ENCODE data around the gene LMBRD1.
"Not testable (repeated sequence)": the region's sequence is repeated elsewhere in the genome, so short reads cannot be mapped to it uniquely, and the experiment has no call there.

The LMBRD1 gene

DNA sequence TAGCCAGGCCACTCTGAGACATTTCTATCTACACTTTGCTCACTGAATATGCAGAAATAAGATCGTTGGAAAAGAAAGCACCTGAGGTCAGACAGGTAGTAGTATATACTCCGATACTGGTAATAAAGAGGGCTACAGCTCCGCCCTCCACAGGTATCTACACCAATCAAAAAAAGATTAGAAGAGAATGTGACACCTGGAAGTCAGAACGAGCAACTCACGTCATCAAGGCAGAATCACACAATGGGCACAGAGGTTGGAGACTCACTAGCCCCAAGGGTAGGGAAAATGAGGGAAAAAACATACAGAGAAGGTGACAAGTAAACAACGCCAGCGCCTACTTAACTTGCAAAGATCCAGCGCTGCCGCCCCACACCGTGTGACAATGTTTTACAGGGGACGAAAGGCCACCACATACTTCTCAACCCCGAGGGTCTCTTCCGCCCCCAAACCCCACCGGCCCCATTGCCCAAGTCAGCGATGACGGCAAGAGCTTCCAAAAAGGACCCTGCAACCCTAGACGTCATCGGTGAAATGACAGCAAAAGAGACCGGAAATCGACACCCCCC is 653 bp downstream of the LMBRD1 start:
- peak; percentile 31 for DNase-seq (ENCODE audit: low spot score)

DNA sequence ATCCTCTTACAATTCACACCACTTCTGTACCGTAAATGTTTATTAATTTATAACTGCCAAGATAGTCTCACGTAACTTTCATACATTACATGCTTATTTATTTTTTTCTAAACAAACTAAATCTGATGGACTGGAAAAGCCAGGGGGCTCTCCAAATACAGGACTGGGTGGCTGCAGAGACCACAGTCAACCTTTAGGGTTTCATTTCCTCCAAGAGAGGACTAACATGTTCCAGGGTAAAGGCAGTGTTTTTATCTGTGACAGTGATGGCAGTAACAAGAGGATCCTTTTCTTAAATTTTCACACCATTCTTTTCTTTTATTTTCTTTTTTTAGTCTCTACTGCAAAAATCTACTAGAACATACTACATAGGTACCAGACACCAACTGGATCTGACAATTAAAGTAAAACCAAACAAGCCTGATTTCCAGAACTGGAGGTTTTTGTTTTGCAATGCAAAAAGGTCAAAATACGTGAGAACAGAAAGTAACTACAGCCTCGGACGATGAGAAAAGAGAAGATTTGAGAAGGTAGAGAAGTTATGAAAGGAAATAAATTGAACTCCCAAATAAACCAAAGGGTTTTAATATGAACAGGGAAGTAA is 1.2 kb downstream of the LMBRD1 start:
- DNase-seq (ENCODE audit: low spot score): no peak

DNA sequence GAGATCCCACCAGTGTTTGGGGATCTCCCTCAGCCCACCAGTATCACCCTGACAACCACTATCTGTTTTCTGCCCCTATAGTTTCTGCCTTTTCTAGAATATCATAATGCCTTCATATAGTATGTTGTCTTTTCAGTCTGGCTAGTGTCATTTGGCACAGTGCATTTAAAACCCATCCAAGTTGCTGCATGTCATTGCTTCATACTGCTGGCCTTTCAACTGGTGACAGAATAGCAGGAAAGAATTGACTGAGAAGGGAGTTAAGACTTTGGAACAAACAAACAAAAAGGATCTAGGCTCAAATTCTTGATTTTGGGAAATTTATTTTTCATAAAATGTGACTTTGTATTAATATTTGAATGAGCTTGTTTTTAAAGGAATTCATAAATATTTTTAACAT is 4.5 kb downstream of the LMBRD1 start:
- no peak for DNase-seq (ENCODE audit: low spot score)

DNA sequence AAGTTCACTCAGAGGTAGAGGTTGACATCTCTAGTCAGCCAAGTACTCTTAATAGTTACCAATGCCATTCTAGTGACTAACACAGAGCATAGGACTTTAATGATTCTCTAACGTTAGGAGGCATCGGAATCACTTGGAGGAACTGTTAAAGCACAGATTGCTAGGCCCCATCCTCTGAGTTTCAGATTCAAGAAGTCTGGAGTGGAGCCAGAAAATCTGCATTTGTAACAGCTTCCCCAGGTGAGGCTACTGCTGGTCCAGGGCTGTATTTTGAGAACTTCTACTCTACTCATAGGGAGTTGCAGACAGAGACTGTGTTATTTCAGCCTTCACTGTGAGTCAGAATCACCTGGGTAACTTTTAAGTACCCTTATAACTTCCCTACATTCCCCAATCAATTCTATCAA is 5.7 kb downstream of the LMBRD1 start:
- no peak for DNase-seq (ENCODE audit: low spot score)

DNA sequence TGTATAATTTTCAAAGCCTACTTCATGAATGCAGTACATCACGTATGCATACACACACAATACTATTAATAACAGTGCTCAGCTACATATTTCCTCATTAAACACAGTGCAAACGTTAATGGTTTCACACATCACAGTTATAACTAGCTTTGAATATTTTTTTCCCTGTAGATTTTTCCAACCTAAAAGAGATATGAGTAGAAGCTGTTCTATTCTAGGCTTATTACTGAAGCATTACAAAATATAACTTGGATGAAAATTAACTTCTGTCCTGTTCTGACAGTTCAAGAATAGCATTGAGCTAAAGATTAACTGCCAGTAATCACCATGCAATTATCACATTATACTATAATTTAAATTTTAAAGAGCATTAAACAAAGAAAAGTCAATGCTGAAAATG is 6.2 kb downstream of the LMBRD1 start:
- DNase-seq (ENCODE audit: low spot score): no peak

DNA sequence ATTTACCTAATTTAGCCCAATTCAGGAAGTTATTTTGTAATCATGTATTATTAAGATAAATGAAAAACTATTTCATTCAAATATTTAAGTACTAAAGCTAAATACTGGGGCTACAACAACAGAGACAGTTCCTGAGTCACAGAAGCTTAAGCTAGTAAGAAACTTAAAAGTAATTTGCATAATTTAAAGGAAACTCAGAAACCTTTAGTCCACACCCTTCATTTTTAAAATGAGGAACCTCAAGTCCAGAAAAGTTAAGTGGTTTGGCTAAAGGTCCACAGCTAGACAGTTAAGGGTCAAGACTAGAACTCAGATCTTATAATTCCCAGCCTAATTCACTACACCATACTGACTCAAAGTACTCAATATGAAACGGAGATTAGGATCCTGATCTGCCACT is 7.2 kb downstream of the LMBRD1 start:
- no peak for DNase-seq (ENCODE audit: low spot score)

DNA sequence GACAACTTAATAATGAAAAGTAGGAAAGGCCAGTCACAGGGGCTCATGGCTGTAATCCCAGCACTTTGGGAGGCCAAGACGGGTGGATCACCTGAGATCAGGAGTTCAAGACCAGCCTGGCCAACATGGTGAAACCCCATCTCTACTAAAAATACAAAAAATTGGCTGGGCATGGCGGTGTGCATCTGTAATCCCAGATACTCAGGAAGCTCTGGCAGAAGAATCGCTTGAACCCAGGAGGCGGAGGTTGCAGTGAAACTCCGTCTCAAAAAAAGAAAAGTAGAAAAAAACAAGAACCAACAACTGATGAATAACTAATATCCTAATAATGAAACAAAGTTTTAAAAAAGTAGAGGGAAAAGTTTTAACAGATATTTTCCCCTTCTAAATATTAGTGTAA is 9.4 kb downstream of the LMBRD1 start:
- DNase-seq (ENCODE audit: low spot score): not testable (repeated sequence)

DNA sequence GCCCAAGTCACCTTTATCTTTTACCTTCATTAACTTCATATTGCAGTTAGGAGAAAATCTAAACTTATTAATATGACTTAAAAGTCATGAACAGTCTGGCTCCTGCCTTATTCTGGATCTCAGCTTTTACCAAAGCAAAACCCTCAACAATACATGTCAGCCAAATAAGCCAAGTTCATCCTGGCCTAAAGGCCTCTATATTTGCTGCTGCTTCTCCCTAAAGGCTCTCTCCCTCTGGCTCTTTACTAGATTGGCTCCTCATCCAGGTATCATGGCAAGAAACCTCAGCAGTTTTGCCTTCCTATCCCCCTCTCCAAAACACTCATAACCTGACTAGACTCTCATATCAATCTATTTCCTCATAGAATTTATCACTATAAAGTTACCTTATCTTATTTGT is 11.1 kb downstream of the LMBRD1 start:
- no peak for DNase-seq (ENCODE audit: low spot score)

DNA sequence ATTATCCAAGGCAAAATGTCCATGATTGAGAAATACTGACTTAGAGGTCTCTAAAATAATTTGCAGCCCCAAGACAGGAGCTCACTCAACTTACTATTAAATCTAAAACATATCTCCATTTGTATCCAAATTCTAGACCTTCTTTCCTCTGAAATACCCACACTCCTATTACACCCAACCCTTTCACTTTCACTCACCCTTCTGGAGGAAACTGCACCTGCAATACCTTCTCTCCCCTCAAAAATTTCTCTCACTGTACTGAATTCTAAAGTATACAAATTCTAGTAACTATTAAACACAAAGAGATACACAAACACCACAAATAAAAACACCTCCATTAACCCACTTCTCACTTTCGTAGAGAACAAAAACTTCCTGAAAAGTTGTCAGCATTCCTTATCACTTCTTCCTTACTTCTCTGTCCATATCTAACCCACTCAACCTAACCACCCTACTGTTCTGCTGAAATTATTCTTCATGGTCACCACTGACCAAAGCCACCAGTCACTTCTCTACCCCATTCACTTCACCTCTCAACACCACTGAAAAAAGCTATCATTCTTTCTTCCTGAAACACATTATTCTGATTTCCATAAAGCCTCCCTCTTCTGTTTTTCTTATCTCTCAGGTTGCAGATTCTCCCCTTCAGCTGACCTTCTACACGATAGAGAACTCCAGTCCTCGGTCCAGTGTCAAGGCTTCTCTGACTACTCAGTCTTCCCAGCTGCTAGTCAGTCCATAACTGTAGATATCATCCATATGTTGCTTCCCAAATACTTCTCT is 12.0 kb downstream of the LMBRD1 start:
- DNase-seq (ENCODE audit: low spot score): no peak

DNA sequence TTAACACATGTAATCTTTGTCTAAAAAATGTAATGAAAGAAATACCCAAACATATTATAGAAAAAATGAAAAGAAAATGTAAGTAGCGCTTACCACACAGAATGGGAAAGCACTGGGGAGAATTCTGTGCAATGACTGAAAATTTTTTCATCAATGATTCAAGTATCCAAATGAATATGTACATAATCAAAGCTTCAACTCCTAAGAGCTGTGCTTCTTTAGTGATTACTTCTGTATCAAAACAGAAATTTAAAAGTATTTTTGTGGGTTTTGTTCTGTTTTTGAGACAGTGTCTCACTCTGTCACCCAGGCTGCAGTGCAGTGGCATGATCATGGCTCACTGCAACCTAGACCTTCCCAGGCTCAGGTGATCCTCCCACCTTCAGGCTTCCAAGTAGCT is 13.7 kb downstream of the LMBRD1 start:
- no peak for DNase-seq (ENCODE audit: low spot score)

DNA sequence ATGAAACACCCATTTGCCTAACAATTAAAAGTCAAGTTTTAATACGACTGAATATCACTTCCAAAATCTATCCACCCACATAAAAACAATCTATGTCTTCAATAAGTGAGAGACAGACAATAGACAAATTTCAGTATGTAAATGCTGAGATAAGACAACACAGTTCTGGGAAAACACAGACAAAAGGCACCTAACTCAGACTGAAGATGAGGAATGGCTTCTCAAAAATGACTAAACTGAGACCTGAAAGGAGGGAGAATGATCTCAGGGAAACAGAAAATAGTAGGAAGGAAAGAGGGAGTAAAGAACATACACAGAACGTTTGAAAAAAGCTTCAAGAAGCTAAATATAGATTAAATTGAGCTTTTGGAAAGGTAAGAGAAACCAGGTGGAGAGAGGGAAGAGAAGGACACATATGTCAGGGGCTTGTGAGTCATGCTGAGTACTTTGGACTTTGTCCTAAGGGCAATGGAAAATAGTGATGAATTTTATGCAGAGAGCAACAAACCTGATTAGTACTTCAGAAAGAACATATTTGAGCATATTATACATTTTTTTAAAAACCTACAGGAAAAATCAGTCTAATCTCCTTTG is 16.1 kb downstream of the LMBRD1 start:
- peak; percentile 16 for DNase-seq (ENCODE audit: low spot score)

DNA sequence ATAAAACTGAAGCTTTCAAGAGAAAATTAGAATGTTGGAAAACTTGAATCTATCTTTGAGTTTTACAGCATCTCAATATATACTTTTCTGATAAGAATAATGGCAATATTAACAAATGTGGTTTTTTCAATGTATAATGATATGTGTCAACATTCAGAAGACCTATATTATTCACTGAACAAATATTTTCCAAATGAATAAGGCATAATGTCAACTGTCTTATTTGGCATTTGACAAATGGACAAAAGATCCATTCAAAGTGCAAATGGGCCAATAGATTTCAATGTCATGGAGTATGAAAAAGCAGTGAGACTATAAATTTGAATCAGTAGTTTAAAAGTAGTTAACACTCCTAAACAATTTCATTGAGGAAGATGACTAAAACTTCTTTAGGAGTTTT is 20.9 kb downstream of the LMBRD1 start:
- no peak for DNase-seq (ENCODE audit: low spot score)

DNA sequence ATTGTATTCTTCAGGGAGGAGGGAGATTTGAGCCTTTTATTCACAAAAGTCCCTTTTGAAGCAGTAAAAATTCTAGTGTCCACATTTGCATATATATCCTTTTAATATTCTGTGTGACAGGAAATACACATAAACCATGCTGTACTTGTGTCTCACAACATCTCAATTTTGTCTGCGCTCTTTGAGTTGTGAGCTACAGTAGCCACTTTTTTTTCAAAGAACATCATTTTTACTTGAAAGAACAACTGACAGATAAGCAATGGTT is 21.3 kb downstream of the LMBRD1 start:
- DNase-seq (ENCODE audit: low spot score): no peak

DNA sequence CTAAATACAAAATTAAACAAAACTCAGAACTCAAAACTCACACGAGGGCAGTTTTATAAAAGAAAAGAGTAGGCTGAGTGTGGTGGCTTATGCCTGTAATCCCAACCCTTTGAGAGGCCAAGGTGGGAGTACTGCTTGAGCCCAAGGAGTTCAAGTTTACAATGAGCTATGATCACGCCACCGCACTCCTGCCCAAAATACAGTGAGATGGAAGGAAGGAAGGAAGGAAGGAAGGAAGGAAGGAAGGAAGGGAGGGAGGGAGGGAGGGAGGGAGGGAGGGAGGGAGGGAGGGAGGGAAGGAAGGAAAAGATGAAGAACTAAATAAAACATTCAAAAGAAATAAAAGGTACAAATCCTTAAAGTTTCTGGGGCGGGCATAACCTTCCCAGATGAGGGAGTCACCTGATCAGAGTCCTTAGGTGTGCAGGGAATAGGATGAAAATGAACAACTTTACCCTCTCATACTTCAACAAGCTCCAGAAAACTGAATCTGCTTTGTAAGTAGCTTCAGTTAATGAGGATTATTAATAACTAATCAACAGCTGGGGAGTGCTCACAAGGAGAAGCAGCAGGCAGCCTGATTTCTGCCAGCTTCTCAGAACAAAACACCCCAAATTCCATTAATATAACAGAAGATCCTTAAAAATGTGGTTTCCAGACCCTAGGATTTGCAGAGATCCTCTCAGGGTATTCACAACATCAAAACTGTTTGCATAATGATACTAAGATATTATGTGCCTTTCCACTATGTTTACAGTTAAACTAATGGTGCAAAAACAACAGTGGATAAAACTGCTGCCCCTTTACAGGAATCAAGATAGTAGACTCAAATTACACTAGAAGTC is 21.8 kb downstream of the LMBRD1 start:
- DNase-seq (ENCODE audit: low spot score): no peak

DNA sequence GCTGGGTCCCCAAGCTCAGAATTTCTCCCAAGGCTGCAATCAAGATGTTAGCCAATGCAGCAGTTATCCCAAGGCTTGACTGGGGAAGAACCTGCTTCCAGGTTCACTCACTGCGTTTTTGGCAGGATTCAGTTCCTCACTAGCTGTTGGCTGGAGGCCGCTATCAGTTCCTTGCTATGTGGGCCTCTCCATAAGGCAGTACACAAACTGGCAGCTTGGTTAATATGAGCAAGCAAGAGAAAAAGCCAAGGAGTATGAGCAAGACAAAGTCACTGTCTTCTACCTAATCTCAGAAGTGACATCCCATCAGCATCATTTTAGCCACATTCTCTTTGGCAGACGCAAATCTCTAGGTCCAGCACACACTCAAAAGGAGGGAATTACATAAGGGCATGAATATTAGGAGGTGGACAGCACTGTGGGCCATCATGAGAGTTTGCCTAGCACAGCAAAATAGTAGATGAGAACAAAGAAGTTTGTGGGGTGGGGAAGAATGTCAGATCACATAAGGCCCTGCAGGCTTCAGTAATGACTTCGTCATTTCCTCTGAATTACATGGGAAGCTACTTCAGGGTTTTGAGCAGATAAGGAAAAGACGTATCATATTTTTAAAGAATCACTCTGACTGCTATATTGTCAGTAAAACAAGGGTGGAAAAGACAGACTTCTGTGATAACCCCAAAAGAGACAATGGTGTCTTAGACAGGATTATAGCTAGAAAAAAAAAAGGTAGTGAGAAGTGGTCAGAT is 25.5 kb downstream of the LMBRD1 start:
- DNase-seq (ENCODE audit: low spot score): no peak

DNA sequence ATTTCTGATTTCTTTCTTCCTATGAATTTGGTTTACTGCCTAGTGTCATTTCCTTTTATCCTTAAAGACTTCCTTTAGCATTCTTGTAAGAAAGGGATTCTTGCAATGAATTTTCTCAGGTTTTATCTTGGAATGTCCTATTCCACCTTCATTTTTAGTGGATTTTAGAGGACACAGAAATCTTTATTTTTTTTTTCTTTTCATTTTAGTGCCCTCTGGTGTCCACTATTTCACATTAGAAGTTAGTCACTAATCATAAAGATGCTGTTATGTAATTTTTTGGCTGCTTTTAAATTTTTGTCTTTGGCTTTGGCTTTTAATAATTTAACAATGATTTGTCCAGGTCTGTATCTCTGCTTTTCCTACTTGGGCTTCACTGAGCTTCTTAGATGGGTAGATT is 28.1 kb downstream of the LMBRD1 start:
- no peak for DNase-seq (ENCODE audit: low spot score)

DNA sequence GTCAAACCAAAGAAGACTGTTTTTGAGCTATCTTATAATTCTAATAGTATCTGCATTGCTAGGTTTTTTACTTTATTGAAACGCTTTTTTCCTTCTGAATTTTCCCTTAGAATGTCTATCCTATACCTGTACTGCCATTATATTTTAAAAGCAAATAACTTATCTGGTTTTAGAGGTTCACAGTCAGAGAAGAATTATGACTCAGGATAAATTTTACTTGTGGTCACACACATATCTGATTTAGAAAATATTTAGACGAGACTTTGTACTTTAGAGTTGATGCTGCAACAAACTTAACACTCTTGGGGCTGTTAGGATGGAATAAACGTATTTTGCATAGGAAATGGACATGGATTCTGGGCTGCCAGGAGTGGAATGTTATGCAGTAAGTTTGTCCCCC is 33.0 kb downstream of the LMBRD1 start:
- DNase-seq (ENCODE audit: low spot score): no peak

DNA sequence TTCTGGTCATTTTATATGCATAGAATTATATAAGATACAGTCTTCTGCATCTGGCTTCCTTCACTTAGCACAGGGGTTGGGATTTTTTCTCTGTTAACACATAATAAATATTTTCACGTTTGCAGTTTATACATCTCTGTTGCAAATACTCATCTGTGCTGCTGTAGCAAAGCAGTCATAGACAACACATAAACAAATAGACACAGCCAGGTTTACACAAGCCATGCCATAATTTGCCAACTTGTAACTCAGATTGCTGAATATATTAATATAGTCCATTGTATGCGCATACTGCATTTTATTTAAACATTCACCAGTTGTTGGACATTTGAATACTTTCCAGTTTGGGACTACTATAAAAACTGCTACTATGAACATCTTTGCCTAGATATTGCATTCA is 35.0 kb downstream of the LMBRD1 start:
- no peak for DNase-seq (ENCODE audit: low spot score)

DNA sequence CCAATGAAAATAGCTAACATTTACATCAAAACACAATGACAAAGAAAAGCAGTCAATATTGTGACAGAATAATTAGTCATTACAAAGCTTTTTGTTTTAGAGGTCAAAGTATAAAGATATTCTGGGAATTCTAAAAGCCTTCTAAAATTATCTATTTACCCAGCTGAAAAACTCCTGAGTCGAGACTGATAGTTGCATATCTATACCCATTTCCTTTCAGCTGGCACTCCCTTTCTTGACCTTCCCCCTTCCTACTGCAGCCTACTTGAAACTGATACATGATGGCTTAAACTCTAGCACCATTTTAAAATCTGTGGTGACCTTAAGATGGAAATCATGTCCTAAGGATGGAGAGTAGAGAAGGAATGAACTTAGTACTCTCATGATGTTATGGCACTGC is 38.6 kb downstream of the LMBRD1 start:
- no peak for DNase-seq (ENCODE audit: low spot score)

DNA sequence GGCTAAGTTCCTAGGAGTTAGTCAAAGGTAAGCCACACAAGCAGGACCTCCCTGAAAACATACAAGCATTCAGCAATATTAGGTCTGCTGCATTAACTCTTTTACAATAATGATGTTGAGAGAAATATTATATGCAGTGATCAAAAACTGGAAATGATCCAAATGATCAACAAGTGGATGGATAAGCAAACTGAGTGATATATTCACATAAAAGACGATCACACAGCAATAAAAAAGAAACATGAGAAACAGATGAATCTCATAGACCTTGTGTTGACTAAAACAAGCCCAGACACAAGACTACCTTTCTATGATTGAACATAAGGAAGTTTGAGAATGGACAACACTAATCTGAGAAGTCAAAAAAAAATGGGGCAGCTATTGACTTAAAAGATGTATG is 39.9 kb downstream of the LMBRD1 start:
- no peak for DNase-seq (ENCODE audit: low spot score)

DNA sequence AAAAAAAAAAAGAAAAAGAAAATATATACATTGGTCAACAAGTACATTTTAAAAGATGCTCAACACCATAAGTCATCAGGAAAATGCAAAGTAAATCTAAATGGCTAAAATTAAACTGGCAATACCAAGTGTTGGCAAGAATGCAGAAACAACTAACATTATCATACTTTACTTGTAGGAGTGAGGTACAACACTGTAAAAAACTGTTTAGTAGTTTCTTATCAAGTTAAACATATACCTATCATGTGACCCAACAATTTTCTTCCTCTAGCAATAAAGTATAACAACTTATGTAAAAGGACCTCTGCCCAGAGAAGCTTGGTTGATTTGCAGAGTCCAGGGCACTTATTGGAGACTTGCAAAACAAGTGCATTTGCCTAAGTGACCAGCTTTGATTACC is 40.4 kb downstream of the LMBRD1 start:
- no peak for DNase-seq (ENCODE audit: low spot score)

DNA sequence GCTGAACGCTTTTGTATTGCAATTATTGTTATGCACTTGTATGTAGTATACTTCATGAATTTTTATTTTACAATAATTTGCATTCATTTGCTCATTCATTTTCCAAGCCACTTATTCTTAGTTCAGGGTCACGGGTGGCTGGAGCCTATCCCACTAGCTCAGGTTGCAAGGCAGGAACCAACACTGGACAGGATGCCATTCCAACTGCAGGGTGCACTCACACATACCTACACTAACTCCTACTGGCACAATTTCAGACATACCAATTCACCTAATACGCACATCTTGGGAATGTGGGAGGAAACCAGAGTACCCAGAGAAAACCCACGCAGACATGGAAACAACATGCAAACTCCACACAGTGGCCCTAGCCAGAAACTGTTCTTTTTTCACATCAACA is 61.8 kb downstream of the LMBRD1 start:
- DNase-seq (ENCODE audit: low spot score): no peak
